ENCODE measurements around the gene BID. TPM values are rescaled to one million over a fixed set of nuclear protein-coding genes. Genes with fewer than 3 reads are reported as not detected.

Gene BID
- total RNA-seq, 2 experiments from 2014 or later: 8.9 to 10.3 TPM

DNA sequence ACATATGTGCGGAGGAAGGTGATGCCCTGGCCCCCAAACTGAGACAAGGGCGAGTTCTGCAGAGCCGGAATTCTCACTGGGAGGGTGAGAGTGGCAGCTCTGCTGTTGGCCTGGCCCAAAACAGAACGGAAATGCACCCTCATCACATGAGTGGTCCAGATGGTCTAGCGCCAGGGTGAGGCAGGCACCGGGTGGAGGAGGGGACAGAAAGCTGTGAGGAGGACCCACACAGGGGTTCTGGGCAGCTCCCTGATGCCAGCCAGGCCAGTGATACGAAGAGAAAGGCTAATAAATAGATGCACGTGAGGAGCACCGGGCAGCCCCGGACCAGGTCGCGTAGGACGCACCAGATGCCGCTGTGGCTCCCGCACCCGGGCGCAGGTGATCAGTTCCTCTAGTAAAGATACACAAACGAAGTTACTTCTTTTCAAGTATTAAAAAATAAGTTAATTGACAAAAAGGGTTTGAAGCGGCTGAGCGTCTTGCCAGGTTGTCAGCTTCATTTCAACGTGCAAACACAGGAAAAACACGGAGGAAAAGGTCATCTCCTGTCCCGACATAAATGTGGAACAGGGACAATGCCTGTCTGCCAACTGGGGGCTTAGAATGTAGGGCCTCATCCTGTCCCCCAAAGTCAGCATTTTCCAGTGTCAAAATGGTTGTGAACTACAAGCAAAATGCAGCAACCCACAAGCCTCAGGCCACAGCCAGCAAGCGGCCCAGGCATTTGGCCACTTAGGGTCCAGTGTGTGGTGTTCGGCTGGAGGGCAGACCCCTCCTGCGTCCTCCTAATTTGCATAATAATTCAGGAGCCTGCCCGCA lies 15.3 kb upstream of the BID start:
- Mint-ChIP-seq H3K27me3 (no peaks in the 10 kb centered on the region), H3K4me1 (ENCODE audit: low read depth) (no peaks in the 10 kb centered on the region), H3K27ac (no peak overlapping the region), H3K36me3 (ENCODE audit: low read depth) (no peaks in the 10 kb centered on the region), H3K4me3 (no peak overlapping the region), H3K9me3 (no peaks in the 10 kb centered on the region)
- Histone ChIP-seq H3K4me1 (ENCODE audit: insufficient read depth, low read length) (peaks cover 20% of the 10 kb centered on the region), H3K27me3 (ENCODE audit: control insufficient read depth in 1 of 2, insufficient read depth in 2 of 2, low read length in 2 of 2) (no peaks in the 10 kb centered on the region), H3K36me3 (ENCODE audit: insufficient read depth, low read length) (no peaks in the 10 kb centered on the region), H3K9me3 (ENCODE audit: control insufficient read depth in 1 of 2, insufficient read depth in 1 of 2, low read length in 2 of 2) (no peaks in the 10 kb centered on the region), H3K4me3 (ENCODE audit: low read length) (no peak overlapping the region), H3K27ac (ENCODE audit: low read depth in 1 of 2, low read length in 2 of 2) (no peak overlapping the region)
- TF ChIP-seq, protein P1, sequence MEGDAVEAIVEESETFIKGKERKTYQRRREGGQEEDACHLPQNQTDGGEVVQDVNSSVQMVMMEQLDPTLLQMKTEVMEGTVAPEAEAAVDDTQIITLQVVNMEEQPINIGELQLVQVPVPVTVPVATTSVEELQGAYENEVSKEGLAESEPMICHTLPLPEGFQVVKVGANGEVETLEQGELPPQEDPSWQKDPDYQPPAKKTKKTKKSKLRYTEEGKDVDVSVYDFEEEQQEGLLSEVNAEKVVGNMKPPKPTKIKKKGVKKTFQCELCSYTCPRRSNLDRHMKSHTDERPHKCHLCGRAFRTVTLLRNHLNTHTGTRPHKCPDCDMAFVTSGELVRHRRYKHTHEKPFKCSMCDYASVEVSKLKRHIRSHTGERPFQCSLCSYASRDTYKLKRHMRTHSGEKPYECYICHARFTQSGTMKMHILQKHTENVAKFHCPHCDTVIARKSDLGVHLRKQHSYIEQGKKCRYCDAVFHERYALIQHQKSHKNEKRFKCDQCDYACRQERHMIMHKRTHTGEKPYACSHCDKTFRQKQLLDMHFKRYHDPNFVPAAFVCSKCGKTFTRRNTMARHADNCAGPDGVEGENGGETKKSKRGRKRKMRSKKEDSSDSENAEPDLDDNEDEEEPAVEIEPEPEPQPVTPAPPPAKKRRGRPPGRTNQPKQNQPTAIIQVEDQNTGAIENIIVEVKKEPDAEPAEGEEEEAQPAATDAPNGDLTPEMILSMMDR (IDR thresholded peaks at IDR 0.05): no peak
- intact Hi-C loops (cut with DNase I, micrococcal nuclease): loop anchor here in 1 of 2 experiments (10.0 kb wide), 1 partner anchor 155 kb away; the partner anchor contains the start of gene BCL2L13
- DNase-seq: no peak
- CTCF ChIA-PET: no interaction called here
- no peak for ATAC-seq (ENCODE audit: poor library complexity)
- POLR2A ChIA-PET: no interaction called here

DNA sequence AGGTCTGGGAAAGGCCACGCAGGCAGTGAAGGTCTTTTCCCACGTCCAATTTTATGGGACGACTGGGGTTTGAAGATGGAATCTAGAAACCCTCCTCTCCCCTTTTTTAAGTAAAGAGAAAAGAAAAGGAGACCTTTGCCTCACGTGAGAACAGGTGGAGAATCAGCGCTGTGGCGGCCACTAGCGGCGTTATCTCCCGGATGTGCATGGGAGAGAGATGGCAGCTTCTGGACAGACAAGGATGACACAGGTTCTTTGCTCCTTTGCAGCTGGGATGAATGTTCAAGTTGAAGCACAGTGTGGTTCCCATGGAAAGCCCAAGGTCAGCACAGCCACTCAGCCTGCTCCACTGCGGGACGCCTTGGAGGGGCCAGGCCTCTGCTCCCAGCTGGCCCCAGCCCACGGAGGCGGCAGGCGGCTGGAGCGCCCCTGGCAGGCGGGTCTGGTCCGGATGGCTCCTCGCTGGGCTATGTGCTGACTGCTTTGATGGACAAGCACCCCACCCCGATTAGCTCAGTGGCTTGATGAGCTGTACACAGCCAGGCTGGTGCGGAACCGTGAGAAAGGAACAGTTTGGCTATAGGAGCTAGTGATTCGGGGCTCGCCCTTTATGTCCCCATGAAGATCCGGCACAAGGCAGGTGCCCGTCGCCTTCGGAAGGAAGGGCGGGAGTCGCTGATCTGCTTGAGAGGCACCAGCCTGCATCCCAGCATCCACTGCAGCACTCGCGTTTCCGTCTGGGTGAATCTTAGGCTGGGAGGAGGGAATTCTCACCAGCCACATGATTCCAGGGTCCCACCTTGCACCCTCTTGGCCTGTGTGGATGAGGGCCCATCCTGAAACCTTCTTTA lies 14.5 kb upstream of the BID start:
- H3K4me1 Mint-ChIP-seq (ENCODE audit: low read depth): no peaks in the 10 kb centered on the region
- H3K4me3 Mint-ChIP-seq: no peak overlapping the region
- H3K27ac Mint-ChIP-seq: no peak overlapping the region
- Histone ChIP-seq H3K27me3 (ENCODE audit: control insufficient read depth in 1 of 2, insufficient read depth in 2 of 2, low read length in 2 of 2) (no peaks in the 10 kb centered on the region), H3K4me3 (ENCODE audit: low read length) (no peak overlapping the region), H3K4me1 (ENCODE audit: insufficient read depth, low read length) (peaks cover 20% of the 10 kb centered on the region), H3K27ac (ENCODE audit: low read depth in 1 of 2, low read length in 2 of 2) (no peak overlapping the region), H3K36me3 (ENCODE audit: insufficient read depth, low read length) (no peaks in the 10 kb centered on the region), H3K9me3 (ENCODE audit: control insufficient read depth in 1 of 2, insufficient read depth in 1 of 2, low read length in 2 of 2) (no peaks in the 10 kb centered on the region)
- ATAC-seq (ENCODE audit: poor library complexity): no peak
- CTCF ChIA-PET: interaction anchor here (0.7 to 4.9 kb wide), 2 partner anchors 21 to 46 kb away, joined by 3 to 45 read pairs; no protein-coding TSS in a partner anchor
- TF ChIP-seq, protein P1 (IDR thresholded peaks at IDR 0.05): no peak
- POLR2A ChIA-PET: no interaction called here
- intact Hi-C loops (cut with DNase I, micrococcal nuclease): loop anchor here in 1 of 2 experiments (10.0 kb wide), 1 partner anchor 154 kb away; the partner anchor contains the start of gene BCL2L13
- no peaks in the 10 kb centered on the region for H3K9me3 Mint-ChIP-seq
- H3K36me3 Mint-ChIP-seq (ENCODE audit: low read depth): no peaks in the 10 kb centered on the region
- no peaks in the 10 kb centered on the region for H3K27me3 Mint-ChIP-seq
- no peak for DNase-seq

- ChIA-PET POLR2A (no interaction called here), CTCF (interaction anchor here (1.6 to 4.9 kb wide), 3 partner anchors 20 to 45 kb away, joined by 3 to 45 read pairs (median 20); no protein-coding TSS in a partner anchor)
- H3K9me3 Mint-ChIP-seq: no peaks in the 10 kb centered on the region
- H3K36me3 Mint-ChIP-seq (ENCODE audit: low read depth): no peaks in the 10 kb centered on the region
- Histone ChIP-seq H3K27ac (ENCODE audit: low read depth in 1 of 2, low read length in 2 of 2) (no peak overlapping the region), H3K27me3 (ENCODE audit: control insufficient read depth in 1 of 2, insufficient read depth in 2 of 2, low read length in 2 of 2) (no peaks in the 10 kb centered on the region), H3K4me3 (ENCODE audit: low read length) (no peak overlapping the region), H3K9me3 (ENCODE audit: control insufficient read depth in 1 of 2, insufficient read depth in 1 of 2, low read length in 2 of 2) (no peaks in the 10 kb centered on the region), H3K4me1 (ENCODE audit: insufficient read depth, low read length) (peaks cover 20% of the 10 kb centered on the region), H3K36me3 (ENCODE audit: insufficient read depth, low read length) (no peaks in the 10 kb centered on the region)
- TF ChIP-seq, protein P1 (IDR thresholded peaks at IDR 0.05): no peak
- intact Hi-C loops (cut with DNase I, micrococcal nuclease): loop anchor here in 1 of 2 experiments (10.0 kb wide), 1 partner anchor 153 kb away; the partner anchor contains the start of gene BCL2L13
- peak overlapping the region; percentile 30 for H3K27ac Mint-ChIP-seq
- H3K27me3 Mint-ChIP-seq: no peaks in the 10 kb centered on the region
- ATAC-seq (ENCODE audit: poor library complexity) (no peak), DNase-seq (peak in 3 of 14 experiments; percentile 24 to 57 (median 39))
- H3K4me3 Mint-ChIP-seq: no peak overlapping the region
- no peaks in the 10 kb centered on the region for H3K4me1 Mint-ChIP-seq (ENCODE audit: low read depth)
Observed at GRCh38 chr22:17787716-17788330, 13.6 kb upstream of the BID start.
